GM12878 (cell line): ENCODE data around the gene ZNF33B.

Experiments used
- BHLHE40 ChIP-seq, 2 experiments: fragments of 450-650 bp in 1 of 2; IDR thresholded peaks; 2 replicates each; pipeline ENCODE4 v1.6.1; 2011 to 2017; ENCODE audit warnings: low read depth in 2 of 2, borderline replicate concordance in 1 of 2, improper control_type of control experiment in 1 of 2, low read length in 1 of 2, mild to moderate bottlenecking in 1 of 2
- DPF2 ChIP-seq: fragments of 450-650 bp; IDR thresholded peaks from 2 replicates; pipeline ENCODE4 v1.6.1; 2017; ENCODE audit warnings: mild to moderate bottlenecking

DNA sequence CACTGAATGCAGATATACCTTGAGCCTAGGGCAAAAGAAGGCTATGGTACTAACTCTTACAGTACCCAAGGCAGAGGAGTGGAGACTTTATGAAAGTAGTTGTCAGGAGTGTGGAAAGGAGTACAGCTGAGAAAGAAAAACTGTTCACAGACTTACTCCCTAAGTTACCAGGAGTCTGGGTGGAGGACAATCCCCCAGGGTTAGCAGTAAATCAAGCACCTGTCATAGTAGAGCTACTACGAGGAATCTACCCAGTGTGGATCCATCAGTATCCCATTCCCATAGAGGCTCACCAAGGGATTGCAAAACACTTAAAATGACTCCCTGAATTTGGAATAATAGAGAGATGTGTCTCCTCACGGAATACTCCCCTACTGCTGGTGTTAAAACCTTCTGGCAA is 10.1 kb upstream of the ZNF33B start:
- no peak for TF ChIP-seq DPF2
- TF ChIP-seq BHLHE40 (IDR thresholded peaks at IDR 0.05; ENCODE audit: borderline replicate concordance in 1 of 2, low read depth in 2 of 2, low read length in 1 of 2), result no peak
